Spinal cord (tissue), 10 donors: ENCODE data around the gene ALCAM. TPM values are rescaled to one million over a fixed set of nuclear protein-coding genes. Genes with fewer than 3 reads are reported as not detected.

Experiments used
- DNase-seq, 6 donors: peaks; one replicate each; pipeline versions ENCODE4 v3.0.0 to v3.0.0-alpha.2; 2013 to 2015; ENCODE audit warnings: low spot score in 6 of 6, low read depth in 4 of 6
- H3K27ac ChIP-seq: one replicate; pipeline ENCODE4 v1.5.1; 2013; ENCODE audit warnings: low read depth, low read length, control low read depth
- H3K27me3 ChIP-seq: one replicate; pipeline ENCODE4 v1.6.1; 2013; ENCODE audit warnings: low read length; ENCODE audit not compliant: control insufficient read depth, insufficient read depth
- H3K36me3 ChIP-seq: one replicate; pipeline ENCODE4 v1.6.1; 2013; ENCODE audit warnings: low read length; ENCODE audit not compliant: control insufficient read depth, insufficient read depth
- H3K4me1 ChIP-seq: one replicate; pipeline ENCODE4 v1.6.1; 2013; ENCODE audit warnings: low read length; ENCODE audit not compliant: control insufficient read depth, insufficient read depth
- H3K4me3 ChIP-seq: one replicate; pipeline ENCODE4 v1.5.1; 2013; ENCODE audit warnings: low read depth, low read length, control low read depth
- H3K9me3 ChIP-seq: one replicate; pipeline ENCODE4 v1.6.1; 2013; ENCODE audit warnings: low read length; ENCODE audit not compliant: control insufficient read depth, insufficient read depth
- WGBS: methylation state at CpG from one replicate; pipeline ENCODE4 v1.1.5; 2013; ENCODE audit warnings: missing lambda C conversion rate; ENCODE audit not compliant: insufficient coverage; 5-methylcytosine and 5-hydroxymethylcytosine counted together
- polyA plus RNA-seq, 2 donors: library from polyadenylated mRNA; unstranded; fragments of 120-200 nt; gene quantifications; one replicate each; pipeline ENCODE4 v1.2.1, GENCODE V29; 2013; ENCODE audit not compliant: insufficient read length in 2 of 2
- total RNA-seq, 2 donors: library from RNA; depleted of rRNA in 1 of 2; stranded (reverse); fragments of 120-200 nt in 1 of 2; fragments of >200 nt in 1 of 2; gene quantifications; one replicate each; pipeline versions ENCODE4 v1.2.3 to v1.2.4, GENCODE V29; 2013 to 2014
- donor health status: healthy.

The ALCAM gene
- total and polyA plus RNA-seq, 4 donors, result 135 to 305 (median 214) TPM

DNA sequence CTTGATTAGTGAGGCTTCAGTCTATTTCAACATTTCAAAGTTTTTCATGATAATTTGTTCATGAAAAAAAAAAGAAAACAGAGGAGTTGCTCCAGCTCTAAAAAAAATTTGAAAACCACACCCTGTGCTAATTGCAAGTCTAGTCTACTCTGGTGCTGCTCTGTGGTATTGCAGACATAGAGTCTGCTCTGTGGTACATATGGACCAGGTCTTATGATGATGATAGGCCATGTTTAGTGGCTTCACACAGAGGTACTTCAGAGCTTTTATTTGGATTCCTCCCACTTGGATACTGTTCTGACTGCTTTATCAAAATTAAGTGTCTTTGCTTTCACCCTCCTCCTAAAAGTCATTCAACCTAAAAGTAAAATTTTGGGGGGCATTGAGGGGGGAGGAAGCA lies 160.8 kb downstream of the ALCAM start:
- H3K9me3 ChIP-seq, result no peaks in the 10 kb centered on the region
- peak overlapping the region; percentile 75 for H3K27ac ChIP-seq
- no peak overlapping the region for H3K4me3 ChIP-seq
- no peak for DNase-seq
- H3K36me3 ChIP-seq, result peaks cover 3% of the 10 kb centered on the region
- no peaks in the 10 kb centered on the region for H3K27me3 ChIP-seq
- no peaks in the 10 kb centered on the region for H3K4me1 ChIP-seq

DNA sequence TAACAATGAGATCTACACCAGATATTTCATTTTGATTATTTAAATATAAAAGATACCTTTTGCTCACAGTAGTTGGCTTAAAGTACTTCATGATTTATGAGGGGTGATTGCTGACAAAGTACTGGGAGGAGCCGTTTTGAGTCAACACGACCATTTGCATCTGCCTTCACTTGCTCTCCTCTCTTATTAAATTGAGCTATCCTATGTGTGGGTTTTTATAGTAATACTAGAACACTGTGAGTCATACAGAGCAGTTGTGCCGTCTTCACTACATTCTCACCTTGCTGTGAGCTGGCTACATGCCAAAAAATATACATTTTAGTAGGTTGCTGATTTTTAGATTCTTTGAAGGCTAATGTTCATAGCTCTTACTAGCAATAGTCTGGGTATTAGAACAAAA lies 161.2 kb downstream of the ALCAM start:
- no peaks in the 10 kb centered on the region for H3K27me3 ChIP-seq
- DNase-seq, result no peak
- no peak overlapping the region for H3K4me3 ChIP-seq
- H3K4me1 ChIP-seq, result no peaks in the 10 kb centered on the region
- no peaks in the 10 kb centered on the region for H3K9me3 ChIP-seq
- no CpG with 5 or more reads among the region's 3 CpGs for WGBS
- H3K36me3 ChIP-seq, result peaks cover 3% of the 10 kb centered on the region
- no peak overlapping the region for H3K27ac ChIP-seq

DNA sequence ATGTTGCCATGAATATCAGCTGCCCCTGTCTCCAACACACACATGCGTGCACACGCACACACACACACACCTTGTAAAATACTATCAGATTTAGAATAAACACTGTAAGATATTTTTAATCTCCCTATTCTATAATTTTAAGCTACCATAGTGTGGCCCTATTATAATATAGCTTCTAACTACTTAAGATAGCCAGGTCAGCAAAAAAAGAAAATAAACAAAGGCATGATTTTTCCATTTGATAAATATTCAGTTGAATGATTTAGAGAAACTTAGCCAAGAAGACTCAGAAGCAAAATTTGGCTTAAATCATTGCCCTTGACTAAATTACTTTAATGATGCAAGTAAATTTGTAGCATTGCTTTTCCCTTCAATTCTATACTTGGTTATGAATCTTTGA lies 162.2 kb downstream of the ALCAM start:
- WGBS, result no CpG with 5 or more reads among the region's 2 CpGs
- DNase-seq, result no peak
- Histone ChIP-seq H3K4me1 (no peaks in the 10 kb centered on the region), H3K27ac (no peak overlapping the region), H3K4me3 (no peak overlapping the region), H3K36me3 (peaks cover 3% of the 10 kb centered on the region), H3K9me3 (no peaks in the 10 kb centered on the region), H3K27me3 (no peaks in the 10 kb centered on the region)

DNA sequence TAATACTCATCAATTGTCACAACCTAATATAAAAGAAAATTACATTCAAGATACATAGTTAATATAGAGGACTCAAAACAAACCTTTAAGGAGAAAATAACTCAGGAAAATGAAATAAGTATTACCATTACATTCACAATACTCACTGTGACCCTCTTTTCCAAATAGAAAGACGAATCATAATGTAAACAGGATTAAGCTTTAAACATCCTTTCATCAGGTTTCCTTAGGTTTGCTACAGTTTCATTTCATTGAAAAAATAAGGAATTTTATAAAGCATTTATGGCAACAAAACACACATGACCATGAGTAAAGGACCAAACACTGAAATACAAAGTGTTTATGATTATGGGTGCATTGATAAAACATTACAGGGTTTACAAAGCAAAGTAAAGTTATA lies 162.7 kb downstream of the ALCAM start:
- no peak for DNase-seq
- WGBS, result no CpG with 5 or more reads among the region's 1 CpG
- H3K27me3 ChIP-seq, result no peaks in the 10 kb centered on the region
- H3K27ac ChIP-seq, result no peak overlapping the region
- no peaks in the 10 kb centered on the region for H3K9me3 ChIP-seq
- no peaks in the 10 kb centered on the region for H3K4me1 ChIP-seq
- H3K36me3 ChIP-seq, result peaks cover 3% of the 10 kb centered on the region
- no peak overlapping the region for H3K4me3 ChIP-seq

DNA sequence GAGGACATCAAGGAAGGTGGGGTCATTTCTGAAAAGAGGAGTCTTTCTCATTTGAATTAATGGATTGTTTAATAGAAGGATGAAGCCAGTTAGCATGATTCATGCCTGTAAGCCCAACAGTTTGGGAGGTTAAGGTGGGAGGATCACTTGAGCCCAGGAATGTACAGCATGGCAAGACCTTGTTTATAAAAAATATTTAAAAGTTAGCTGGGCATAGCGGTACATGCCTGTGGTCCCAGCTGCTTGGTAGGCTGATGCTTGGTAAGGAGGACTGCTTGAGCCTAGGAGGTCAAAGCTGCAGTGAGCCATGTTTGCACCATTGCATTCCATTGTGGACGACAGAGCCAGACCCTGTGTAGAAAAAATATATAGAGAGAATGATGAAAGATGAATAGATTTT lies 165.5 kb downstream of the ALCAM start:
- H3K27me3 ChIP-seq, result no peaks in the 10 kb centered on the region
- H3K4me1 ChIP-seq, result no peaks in the 10 kb centered on the region
- H3K27ac ChIP-seq, result no peak overlapping the region
- 100% methylated on average over 1 of the region's 2 CpGs for WGBS
- H3K4me3 ChIP-seq, result no peak overlapping the region
- H3K36me3 ChIP-seq, result peaks cover 3% of the 10 kb centered on the region
- no peaks in the 10 kb centered on the region for H3K9me3 ChIP-seq
- no peak for DNase-seq

DNA sequence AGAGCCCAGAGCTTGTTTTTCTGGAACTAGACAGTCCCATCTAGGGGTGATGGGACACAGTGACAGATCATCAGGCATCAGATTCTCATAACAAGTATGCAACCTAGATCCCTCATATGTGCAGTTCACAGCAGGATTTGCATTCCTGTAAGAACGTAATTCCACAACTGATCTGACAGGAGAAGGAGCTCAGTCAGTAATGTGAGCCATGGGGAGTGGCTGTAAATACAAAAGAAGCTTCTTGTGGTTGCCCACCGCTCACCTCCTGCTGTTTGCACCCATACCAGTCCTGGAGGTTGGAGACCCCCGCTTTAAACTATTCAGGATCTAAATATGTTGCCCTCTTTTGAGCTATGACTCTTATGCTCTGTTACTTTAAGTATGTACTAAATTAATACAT lies 167.3 kb downstream of the ALCAM start:
- no peak overlapping the region for H3K4me3 ChIP-seq
- H3K9me3 ChIP-seq, result no peaks in the 10 kb centered on the region
- WGBS, result no CpG with 5 or more reads among the region's 3 CpGs
- H3K27me3 ChIP-seq, result no peaks in the 10 kb centered on the region
- no peaks in the 10 kb centered on the region for H3K4me1 ChIP-seq
- DNase-seq, result no peak
- H3K36me3 ChIP-seq, result peaks cover 3% of the 10 kb centered on the region
- no peak overlapping the region for H3K27ac ChIP-seq

DNA sequence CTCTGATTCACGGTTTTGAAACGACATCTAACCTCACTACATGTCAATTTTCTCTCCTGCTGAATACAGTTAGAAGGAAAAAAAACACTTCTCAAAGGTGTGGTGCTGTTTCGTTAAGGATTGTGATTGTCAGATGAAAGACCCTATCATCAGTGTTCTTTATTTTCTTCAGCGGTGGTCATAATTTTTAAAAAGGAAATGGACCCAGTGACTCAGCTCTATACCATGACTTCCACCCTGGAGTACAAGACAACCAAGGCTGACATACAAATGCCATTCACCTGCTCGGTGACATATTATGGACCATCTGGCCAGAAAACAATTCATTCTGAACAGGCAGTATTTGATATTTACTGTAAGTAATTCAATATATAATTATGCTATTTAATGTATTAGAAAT lies 167.8 kb downstream of the ALCAM start:
- Histone ChIP-seq H3K36me3 (peaks cover 3% of the 10 kb centered on the region), H3K4me1 (no peaks in the 10 kb centered on the region), H3K27me3 (no peaks in the 10 kb centered on the region), H3K9me3 (no peaks in the 10 kb centered on the region), H3K4me3 (no peak overlapping the region), H3K27ac (no peak overlapping the region)
- no CpG with 5 or more reads among the region's 5 CpGs for WGBS
- no peak for DNase-seq

DNA sequence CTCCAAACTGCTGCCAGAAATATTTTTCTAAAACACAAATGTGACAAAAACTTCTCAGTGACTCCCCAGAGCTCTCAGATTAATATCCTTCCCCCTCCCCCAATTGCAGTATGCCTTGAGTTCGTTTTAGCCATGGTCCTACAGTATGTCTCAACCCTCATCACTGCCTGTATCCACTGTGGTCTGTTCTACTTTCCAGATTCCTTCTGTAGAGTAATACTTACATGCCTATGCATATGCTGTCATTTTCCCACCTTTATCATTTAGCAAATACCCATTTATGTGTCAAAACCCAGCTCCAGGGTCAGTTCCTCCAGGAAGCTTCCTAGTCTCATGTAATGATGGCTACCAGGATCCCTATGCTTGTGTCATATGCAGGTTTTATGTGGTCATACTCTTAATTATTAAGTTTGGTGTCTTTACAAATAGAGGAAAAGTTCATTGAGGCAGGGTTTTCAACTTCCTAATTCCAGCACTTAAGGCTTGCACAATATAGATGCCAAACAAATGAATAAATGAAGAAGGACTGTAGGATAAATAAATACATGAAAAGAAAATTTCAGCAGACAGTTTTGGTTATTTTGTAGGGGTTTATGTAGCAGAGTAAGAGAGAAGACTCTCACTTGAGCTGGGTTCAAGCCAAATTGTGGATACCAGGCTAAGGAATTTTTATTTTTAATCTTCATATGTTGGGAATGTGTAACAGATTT lies 170.8 kb downstream of the ALCAM start:
- Histone ChIP-seq H3K9me3 (no peaks in the 10 kb centered on the region), H3K36me3 (no peaks in the 10 kb centered on the region), H3K4me3 (no peak overlapping the region), H3K27me3 (no peaks in the 10 kb centered on the region), H3K4me1 (no peaks in the 10 kb centered on the region), H3K27ac (no peak overlapping the region)
- 86% methylated on average over 1 of the region's 1 CpG for WGBS
- DNase-seq, result no peak

DNA sequence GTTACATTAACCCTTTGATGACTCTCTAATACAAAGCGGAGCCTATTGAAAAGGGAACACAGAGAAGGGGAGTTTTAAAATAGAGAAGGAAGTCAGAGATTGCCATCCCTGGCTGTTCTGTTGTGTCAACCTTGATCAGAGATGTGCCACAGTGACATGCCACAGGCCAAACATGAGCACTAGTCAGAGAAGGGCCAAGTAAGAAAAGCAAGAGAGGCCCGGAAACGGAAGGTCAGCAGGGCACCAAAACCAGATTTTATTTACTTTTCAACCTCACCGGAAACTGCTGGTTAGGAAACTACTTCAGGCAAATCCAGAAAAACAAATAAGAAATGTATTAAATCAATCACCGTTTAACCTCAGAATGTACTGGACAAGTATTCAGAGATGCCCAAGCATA lies 171.8 kb downstream of the ALCAM start:
- H3K36me3 ChIP-seq, result no peaks in the 10 kb centered on the region
- no peaks in the 10 kb centered on the region for H3K9me3 ChIP-seq
- H3K27me3 ChIP-seq, result no peaks in the 10 kb centered on the region
- no peaks in the 10 kb centered on the region for H3K4me1 ChIP-seq
- no peak for DNase-seq
- WGBS, result 66% methylated on average over 3 of the region's 5 CpGs
- no peak overlapping the region for H3K4me3 ChIP-seq
- no peak overlapping the region for H3K27ac ChIP-seq

DNA sequence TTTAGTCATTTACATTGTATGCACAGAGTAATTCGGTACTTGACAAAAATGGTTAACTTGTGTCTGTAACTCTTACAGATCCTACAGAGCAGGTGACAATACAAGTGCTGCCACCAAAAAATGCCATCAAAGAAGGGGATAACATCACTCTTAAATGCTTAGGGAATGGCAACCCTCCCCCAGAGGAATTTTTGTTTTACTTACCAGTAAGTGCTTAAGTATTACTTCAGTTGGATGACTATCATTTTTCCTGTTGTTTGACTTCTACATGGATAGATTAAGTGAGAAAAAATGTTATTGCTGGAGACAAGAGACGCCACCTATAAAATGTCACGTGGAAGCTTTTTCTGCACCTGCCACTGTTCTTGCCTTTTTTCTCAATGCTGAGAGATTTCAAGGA lies 173.2 kb downstream of the ALCAM start:
- Histone ChIP-seq H3K4me1 (no peaks in the 10 kb centered on the region), H3K27ac (no peak overlapping the region), H3K27me3 (no peaks in the 10 kb centered on the region), H3K4me3 (no peak overlapping the region), H3K9me3 (no peaks in the 10 kb centered on the region), H3K36me3 (no peaks in the 10 kb centered on the region)
- no peak for DNase-seq
- WGBS, result 100% methylated on average over 1 of the region's 3 CpGs
